ENCODE measurements around the gene MCUR1.

The MCUR1 gene

GRCh38 chr6:13742961-13743735 lies 71.2 kb downstream of the MCUR1 start:
- no peak for TF ChIP-seq TEAD4 (IDR thresholded peaks at IDR 0.05)
- no peak for TF ChIP-seq ZBTB7A (IDR thresholded peaks at IDR 0.05; ENCODE audit: low read depth)
- no peak for TF ChIP-seq EGR1 (IDR thresholded peaks at IDR 0.05)
- TF ChIP-seq EP300 (IDR thresholded peaks at IDR 0.05; ENCODE audit: borderline replicate concordance), result no peak
- no peak for TF ChIP-seq TAF1 (IDR thresholded peaks at IDR 0.05; ENCODE audit: low read depth)
- no peak for TF ChIP-seq REST (IDR thresholded peaks at IDR 0.05; ENCODE audit: low read depth)
- no peak for TF ChIP-seq FOXM1 (IDR thresholded peaks at IDR 0.05; ENCODE audit: borderline replicate concordance, low read depth)
- TF ChIP-seq RAD21 (IDR thresholded peaks at IDR 0.05; ENCODE audit: low read depth), result no peak

GRCh38 chr6:13741365-13741764 lies 73.0 kb downstream of the MCUR1 start:
- TF ChIP-seq ZBTB7A (IDR thresholded peaks at IDR 0.05; ENCODE audit: low read depth) (no peak), YY1 (IDR thresholded peaks at IDR 0.05; ENCODE audit: low read depth) (no peak), NFIC (IDR thresholded peaks at IDR 0.05) (no peak), TEAD4 (IDR thresholded peaks at IDR 0.05) (no peak), EP300 (IDR thresholded peaks at IDR 0.05; ENCODE audit: borderline replicate concordance) (no peak), CREB1 (IDR thresholded peaks at IDR 0.05; ENCODE audit: low read depth) (no peak), USF1 (IDR thresholded peaks at IDR 0.05) (no peak), RAD21 (IDR thresholded peaks at IDR 0.05; ENCODE audit: low read depth) (no peak), CEBPB (IDR thresholded peaks at IDR 0.05) (no peak), TAF1 (IDR thresholded peaks at IDR 0.05; ENCODE audit: low read depth) (no peak), REST (IDR thresholded peaks at IDR 0.05; ENCODE audit: low read depth) (no peak), TCF12 (IDR thresholded peaks at IDR 0.05; ENCODE audit: low read depth) (no peak), EGR1 (IDR thresholded peaks at IDR 0.05) (no peak), FOXM1 (IDR thresholded peaks at IDR 0.05; ENCODE audit: borderline replicate concordance, low read depth) (no peak), MAX (IDR thresholded peaks at IDR 0.05) (no peak)
